GM20000 (cell line): ENCODE data around the gene KRT35.

Source experiments
- DNase-seq: peaks from one replicate; pipeline ENCODE4 v3.0.0; 2012; ENCODE audit warnings: low spot score
- CTCF ChIP-seq: IDR thresholded peaks from 2 replicates; pipeline ENCODE4 v1.5.1; 2012; ENCODE audit warnings: mild to moderate bottlenecking, control low read depth; ENCODE audit errors: extremely low read depth, missing control alignments

The KRT35 gene

DNA sequence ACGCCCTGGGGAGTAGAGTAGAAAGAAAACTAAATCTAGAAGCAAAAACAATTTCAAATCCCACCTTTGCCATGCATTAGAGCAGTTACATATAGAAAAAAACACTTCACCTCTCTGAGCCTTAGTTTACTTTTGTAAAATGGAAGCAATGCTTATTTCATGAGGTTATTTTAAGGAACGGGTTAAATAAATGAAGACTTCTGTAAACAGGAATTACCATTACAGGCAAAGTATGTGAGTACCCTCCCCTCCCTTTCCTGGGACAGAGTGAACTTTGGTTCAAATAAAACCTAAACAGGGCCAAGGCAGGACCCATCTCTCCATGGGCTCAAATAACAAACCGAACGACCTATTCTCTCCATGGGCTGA is 42.3 kb upstream of the KRT35 start:
- no peak for TF ChIP-seq CTCF
- no peak for DNase-seq

DNA sequence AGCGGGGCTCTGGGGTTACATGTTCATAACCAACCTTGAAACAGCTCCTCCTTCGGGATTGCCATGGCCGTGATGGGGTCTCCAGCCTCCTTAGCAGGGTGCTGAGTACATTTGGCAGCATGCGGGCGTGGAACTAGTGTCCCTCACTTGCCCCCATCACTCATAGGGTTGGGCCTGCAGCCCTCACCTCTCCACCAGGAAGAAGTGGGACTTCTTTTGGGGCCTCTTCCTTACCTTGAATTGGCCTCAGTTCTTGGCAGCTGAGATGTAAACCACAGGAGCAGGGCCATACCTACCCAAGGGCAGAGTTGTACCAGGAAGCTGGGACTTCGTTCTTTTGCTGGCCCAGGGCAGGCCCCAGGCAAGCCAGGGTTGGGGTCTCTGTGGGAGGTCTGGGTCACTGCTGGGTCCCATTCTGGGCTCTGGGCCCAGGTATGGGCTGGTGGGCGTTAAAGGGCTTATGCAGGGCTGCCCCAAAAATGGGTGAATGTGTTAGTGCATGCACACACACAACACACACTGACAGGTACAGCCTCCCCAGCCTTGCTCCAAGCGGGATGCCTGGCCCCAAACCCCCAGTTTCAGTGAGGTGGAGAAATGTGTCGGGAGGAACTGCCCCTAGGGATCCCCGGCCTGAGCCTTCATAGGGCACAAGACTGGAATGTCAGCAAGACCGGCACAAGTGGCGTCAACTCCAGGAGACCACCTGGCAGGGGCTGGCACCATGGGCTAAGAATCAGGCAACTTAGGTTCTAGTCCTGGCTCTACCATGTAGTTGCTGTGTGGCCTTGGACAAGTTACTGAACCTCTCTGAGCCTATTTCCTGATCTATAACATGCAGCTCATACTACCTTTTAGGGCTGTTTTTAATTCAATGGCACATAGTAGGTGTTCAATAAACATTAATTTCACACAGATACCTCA is 41.6 kb upstream of the KRT35 start:
- DNase-seq, result no peak

DNA sequence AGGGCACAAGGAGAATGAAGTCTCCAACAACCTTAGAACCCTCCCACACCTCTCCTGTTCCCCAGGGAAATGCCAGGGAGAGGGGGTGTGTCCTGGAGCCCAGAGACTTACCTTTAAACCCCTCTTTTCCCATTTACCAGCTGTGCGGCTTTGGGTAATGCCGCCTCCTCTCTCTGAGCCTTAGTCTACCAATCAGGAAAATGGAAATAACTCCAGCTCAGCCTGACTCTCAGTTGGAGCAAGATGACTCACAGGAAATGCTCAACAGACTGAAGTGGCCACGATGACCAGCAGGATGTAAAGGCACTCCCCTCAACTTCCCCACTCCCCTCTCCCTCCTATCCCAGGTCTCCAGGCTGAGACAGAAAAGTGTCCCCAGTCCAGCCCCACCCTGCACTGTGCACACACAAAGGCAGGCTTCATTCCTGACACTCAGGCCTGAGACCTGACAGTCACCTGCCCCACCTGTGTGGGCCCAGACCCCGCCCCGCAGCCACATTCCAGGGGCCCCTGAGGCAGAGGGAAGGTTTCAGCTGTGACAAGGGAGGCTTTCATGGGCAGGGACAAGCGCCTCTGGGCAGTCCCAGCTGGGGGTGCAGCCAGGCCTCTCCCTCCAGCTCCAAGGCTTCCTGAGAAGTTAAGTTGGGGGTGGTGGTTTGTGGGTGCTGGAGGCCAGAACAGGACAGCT is 40.8 kb upstream of the KRT35 start:
- TF ChIP-seq CTCF, result no peak
- no peak for DNase-seq

More for the DNA sequence above, 41.6 kb upstream of the KRT35 start:
- TF ChIP-seq CTCF, result no peak

DNA sequence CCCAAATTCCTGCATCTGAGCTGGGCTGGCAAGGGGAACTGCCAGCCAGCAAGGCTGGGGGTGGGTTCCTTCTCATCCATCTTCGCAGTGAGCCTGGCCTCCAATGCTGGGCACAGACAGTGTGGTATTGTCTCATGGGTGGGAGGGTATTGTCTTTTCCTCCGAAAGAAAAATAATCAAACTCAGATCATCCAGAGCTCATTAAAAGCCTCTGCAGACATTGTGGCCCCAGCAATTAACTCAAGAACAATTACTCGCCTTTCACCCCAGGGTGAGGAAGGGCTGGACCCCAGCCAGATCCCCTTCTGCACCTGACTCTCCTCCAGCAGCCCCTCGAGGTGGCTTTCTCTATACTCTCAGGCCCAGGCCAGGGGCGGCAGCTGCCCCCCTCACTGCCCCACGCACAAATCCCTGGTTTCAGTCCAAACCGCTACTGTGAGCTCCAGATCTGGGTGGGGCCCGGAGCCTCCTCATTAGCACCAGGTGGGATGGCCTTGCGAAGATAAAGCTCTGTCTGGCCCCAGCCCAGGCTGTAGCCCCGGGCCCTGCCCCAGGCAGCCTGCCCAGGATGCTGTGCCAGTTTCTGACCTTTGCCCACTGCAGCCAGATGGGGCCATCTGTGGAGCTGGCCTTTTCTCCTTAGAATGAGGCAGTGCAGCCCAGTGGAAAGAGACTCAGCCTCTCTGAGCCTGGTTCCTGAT is 40.0 kb upstream of the KRT35 start:
- no peak for DNase-seq
- TF ChIP-seq CTCF, result no peak

GRCh38 chr17:41519501-41520224 is 38.7 kb upstream of the KRT35 start:
- no peak for DNase-seq
- TF ChIP-seq CTCF, result no peak

- TF ChIP-seq CTCF, result no peak
- no peak for DNase-seq
Measured at GRCh38 chr17:41518789-41519449, 38.0 kb upstream of the KRT35 start, which contains the start of gene KRT15. Gene KRT15, minus strand, starts transcription at chr17:41518890. Its CDS starts 63 bp downstream, at chr17:41518827.
